DMS 273 (cell line): ENCODE measurements around the gene SLC17A1.
"Not testable (repeated sequence)": the region's sequence is repeated elsewhere in the genome, so short reads cannot be mapped to it uniquely, and the experiment has no call there.

ENCODE experiments used
- DNase-seq: peaks from one replicate; lab custom pipeline; 2025; ENCODE audit not compliant: unreplicated experiment; lab: John Stamatoyannopoulos, UW

Gene SLC17A1

GRCh38 chr6:25757936-25758642 is 73.8 kb downstream of the SLC17A1 start:
- no peak for DNase-seq

GRCh38 chr6:25756382-25757363 is 75.2 kb downstream of the SLC17A1 start:
- DNase-seq = no peak

GRCh38 chr6:25755483-25755882 is 76.4 kb downstream of the SLC17A1 start:
- no peak for DNase-seq

- DNase-seq = no peak
Observed at GRCh38 chr6:25754535-25754934, 77.3 kb downstream of the SLC17A1 start, which contains the start of gene SLC17A4. Gene SLC17A4 (plus strand): TSS chr6:25754742. CDS start chr6:25761963, 7,221 bp downstream.

- no peak for DNase-seq
Observed at GRCh38 chr6:25753079-25753478, 78.8 kb downstream of the SLC17A1 start.

GRCh38 chr6:25750906-25751305 is 80.9 kb downstream of the SLC17A1 start:
- no peak for DNase-seq

GRCh38 chr6:25749837-25750236 is 82.0 kb downstream of the SLC17A1 start:
- no peak for DNase-seq

DNA sequence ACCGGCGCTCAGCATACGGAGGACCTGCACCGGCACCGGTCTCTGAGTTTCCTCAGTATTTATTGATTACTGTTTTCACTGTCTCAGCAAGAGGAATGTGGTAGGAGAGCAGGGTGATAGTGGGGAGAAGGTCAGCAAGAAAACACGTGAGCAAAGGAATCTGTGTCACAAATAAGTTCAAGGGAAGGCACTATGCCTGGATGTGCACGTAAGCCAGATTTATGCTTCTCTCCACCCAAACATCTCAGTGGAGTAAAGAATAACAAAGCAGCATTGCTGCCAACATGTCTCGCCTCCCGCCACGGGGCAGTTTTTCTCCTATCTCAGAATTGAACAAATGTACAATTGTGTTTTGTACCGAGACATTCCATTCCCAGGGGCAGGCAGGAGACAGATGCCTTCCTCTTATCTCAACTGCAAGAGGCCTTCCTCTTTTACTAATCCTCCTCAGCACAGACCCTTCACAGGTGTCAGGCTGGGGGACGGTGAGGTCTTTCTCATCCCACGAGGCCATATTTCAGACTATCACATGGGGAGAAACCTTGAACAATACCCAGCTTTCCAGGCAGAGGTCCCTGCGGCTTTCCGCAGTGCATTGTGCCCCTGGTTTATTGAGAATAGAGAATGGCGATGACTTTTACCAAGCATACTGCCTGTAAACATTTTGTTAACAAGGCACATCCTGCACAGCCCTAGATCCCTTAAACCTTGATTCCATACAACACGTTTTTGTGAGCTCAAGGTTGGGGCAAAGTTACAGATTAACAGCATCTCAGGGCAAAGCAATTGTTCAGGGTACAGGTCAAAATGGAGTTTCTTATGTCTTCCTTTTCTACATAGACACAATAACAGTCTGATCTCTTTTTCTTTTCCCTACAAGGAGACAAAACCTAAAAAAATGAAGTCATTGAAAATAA is 83.0 kb downstream of the SLC17A1 start:
- DNase-seq = not testable (repeated sequence)

GRCh38 chr6:25748049-25748448 is 83.8 kb downstream of the SLC17A1 start:
- DNase-seq = no peak

- DNase-seq = no peak
Observed at GRCh38 chr6:25747477-25747876, 84.4 kb downstream of the SLC17A1 start.

DNA sequence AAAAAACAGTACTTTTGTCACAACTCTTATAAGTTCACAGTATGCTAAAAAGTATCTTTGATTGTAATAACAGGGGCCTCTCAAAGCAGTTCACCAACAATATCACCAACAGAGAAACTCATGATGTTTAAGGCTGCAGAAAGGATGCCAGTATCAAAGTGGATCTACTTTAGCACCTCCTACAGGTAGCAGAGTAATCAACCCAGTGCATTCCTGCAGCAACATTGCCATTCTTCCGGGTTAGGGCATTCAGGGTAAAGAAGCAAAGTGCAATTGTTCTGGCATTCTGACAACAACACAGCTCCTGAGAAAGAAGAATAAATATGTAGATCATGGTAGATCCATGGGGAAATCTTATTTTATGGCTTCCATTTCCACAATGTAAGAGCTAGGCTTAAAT is 84.9 kb downstream of the SLC17A1 start:
- DNase-seq = no peak

DNA sequence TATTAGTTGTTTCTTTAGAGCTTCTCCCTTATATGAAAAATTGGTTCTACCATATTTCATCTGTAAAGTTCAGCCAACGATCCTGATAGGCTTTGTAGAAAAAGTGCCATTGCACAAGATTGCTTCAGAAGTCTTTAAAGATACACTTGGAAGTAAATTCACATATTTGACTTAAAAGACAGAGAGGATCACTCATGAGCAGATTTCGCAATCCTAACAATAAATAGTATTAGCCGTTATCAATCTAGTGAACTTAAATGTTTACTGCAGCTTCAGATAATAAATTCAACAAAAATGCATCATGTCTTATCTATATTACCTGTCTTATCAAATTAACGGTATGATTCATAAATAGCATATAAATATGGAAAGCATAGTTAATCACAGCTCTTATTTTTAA is 86.0 kb downstream of the SLC17A1 start:
- no peak for DNase-seq

GRCh38 chr6:25743868-25744267 is 88.0 kb downstream of the SLC17A1 start:
- no peak for DNase-seq

DNA sequence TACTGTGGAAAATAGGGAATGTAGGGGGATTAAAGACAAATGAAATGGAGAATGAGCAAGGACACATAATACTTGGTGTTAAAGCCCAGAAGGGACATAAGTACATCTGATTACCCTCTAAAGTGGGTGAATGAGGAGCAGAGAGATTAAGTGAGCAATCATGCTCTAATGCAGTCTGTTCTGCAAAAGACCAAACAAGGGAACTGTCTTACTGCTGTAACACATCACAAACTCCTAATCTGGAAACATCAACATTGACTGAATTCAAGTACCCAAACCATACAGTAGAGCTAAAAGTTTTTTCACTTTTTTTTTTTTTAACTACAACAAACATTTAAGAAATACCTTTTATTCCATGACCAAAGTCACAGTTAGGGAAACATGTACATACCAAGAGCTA is 96.6 kb downstream of the SLC17A1 start:
- no peak for DNase-seq
